Measurements from ENCODE around the gene NFATC1. TPM values are rescaled to one million over a fixed set of nuclear protein-coding genes. Genes with fewer than 3 reads are reported as not detected.
"Not testable (repeated sequence)": the region's sequence is repeated elsewhere in the genome, so short reads cannot be mapped to it uniquely, and the experiment has no call there.

NFATC1 gene
- total RNA-seq, 1 experiment from 2014 or later: 1.8 TPM

GRCh38 chr18:79468119-79468789 is 72.5 kb downstream of the NFATC1 start:
- no peak for DNase-seq (ENCODE audit: extremely low read depth, low read depth)

GRCh38 chr18:79469309-79469708 is 73.6 kb downstream of the NFATC1 start:
- DNase-seq (ENCODE audit: extremely low read depth, low read depth): no peak

GRCh38 chr18:79469751-79470505 is 74.2 kb downstream of the NFATC1 start:
- DNase-seq (ENCODE audit: extremely low read depth, low read depth): no peak

GRCh38 chr18:79470547-79470946 is 74.8 kb downstream of the NFATC1 start:
- DNase-seq (ENCODE audit: extremely low read depth, low read depth): no peak

- DNase-seq (ENCODE audit: extremely low read depth, low read depth): no peak
Measured at GRCh38 chr18:79471046-79471445, 75.3 kb downstream of the NFATC1 start.

GRCh38 chr18:79471597-79471996 is 75.9 kb downstream of the NFATC1 start:
- DNase-seq (ENCODE audit: extremely low read depth, low read depth): no peak

GRCh38 chr18:79472176-79472575 is 76.4 kb downstream of the NFATC1 start:
- DNase-seq (ENCODE audit: extremely low read depth, low read depth): no peak

GRCh38 chr18:79472946-79473345 is 77.2 kb downstream of the NFATC1 start:
- DNase-seq (ENCODE audit: extremely low read depth, low read depth): no peak

- DNase-seq (ENCODE audit: extremely low read depth, low read depth): no peak
Measured at GRCh38 chr18:79476031-79476917, 80.5 kb downstream of the NFATC1 start.

- DNase-seq (ENCODE audit: extremely low read depth, low read depth): no peak
Measured at GRCh38 chr18:79476918-79477571, 81.3 kb downstream of the NFATC1 start.

GRCh38 chr18:79477711-79478483 is 82.2 kb downstream of the NFATC1 start:
- no peak for DNase-seq (ENCODE audit: extremely low read depth, low read depth)

- no peak for DNase-seq (ENCODE audit: extremely low read depth, low read depth)
Measured at GRCh38 chr18:79478484-79479115, 82.9 kb downstream of the NFATC1 start.

- no peak for DNase-seq (ENCODE audit: extremely low read depth, low read depth)
Measured at GRCh38 chr18:79479116-79479760, 83.5 kb downstream of the NFATC1 start.

- DNase-seq (ENCODE audit: extremely low read depth, low read depth): no peak
Measured at GRCh38 chr18:79479761-79480161, 84.0 kb downstream of the NFATC1 start.

GRCh38 chr18:79480171-79481045 is 84.7 kb downstream of the NFATC1 start:
- DNase-seq (ENCODE audit: extremely low read depth, low read depth): no peak

GRCh38 chr18:79481046-79481790 is 85.5 kb downstream of the NFATC1 start:
- DNase-seq (ENCODE audit: extremely low read depth, low read depth): no peak

- not testable (repeated sequence) for DNase-seq (ENCODE audit: extremely low read depth, low read depth)
Measured at GRCh38 chr18:79483393-79483792, 87.7 kb downstream of the NFATC1 start.
